GM21786 (cell line): ENCODE measurements around the gene KRT38.

Experiments
- ATAC-seq: cut with Tn5 transposase; IDR thresholded peaks from one replicate; pipeline ENCODE4 v1.9.1; 2021; ENCODE audit not compliant: unreplicated experiment

Gene KRT38

GRCh38 chr17:41440531-41441033, at the start of gene KRT38:
TSS of gene KRT38 (minus strand) at chr17:41440983. CDS start at chr17:41440921, 62 bp downstream.
- ATAC-seq: no peak

GRCh38 chr17:41489531-41489930, 48.7 kb upstream of the KRT38 start, which contains the start of gene KRT36:
TSS of gene KRT36 (minus strand) at chr17:41489910. CDS start at chr17:41489864, 46 bp downstream.
- no peak for ATAC-seq

- no peak for ATAC-seq
Measured at GRCh38 chr17:41486809-41487530, 46.2 kb upstream of the KRT38 start.

- no peak for ATAC-seq
Measured at GRCh38 chr17:41486316-41486715, 45.5 kb upstream of the KRT38 start.

GRCh38 chr17:41484920-41485904, 44.4 kb upstream of the KRT38 start:
- ATAC-seq: no peak

- ATAC-seq: no peak
Measured at GRCh38 chr17:41483991-41484826, 43.4 kb upstream of the KRT38 start.

GRCh38 chr17:41483531-41483930, 42.7 kb upstream of the KRT38 start:
- ATAC-seq: no peak

- ATAC-seq: no peak
Measured at GRCh38 chr17:41481036-41481435, 40.3 kb upstream of the KRT38 start, which contains the start of gene KRT35. TSS of gene KRT35 (minus strand) at chr17:41481151. CDS start at chr17:41481097, 54 bp downstream.

- ATAC-seq: no peak
Measured at GRCh38 chr17:41480581-41480980, 39.8 kb upstream of the KRT38 start.

GRCh38 chr17:41480136-41480535, 39.4 kb upstream of the KRT38 start:
- no peak for ATAC-seq

GRCh38 chr17:41478237-41478636, 37.5 kb upstream of the KRT38 start:
- no peak for ATAC-seq

- ATAC-seq: no peak
Measured at GRCh38 chr17:41476866-41477815, 36.4 kb upstream of the KRT38 start.

- no peak for ATAC-seq
Measured at GRCh38 chr17:41475421-41475820, 34.6 kb upstream of the KRT38 start.

GRCh38 chr17:41474863-41475262, 34.1 kb upstream of the KRT38 start:
- ATAC-seq: no peak

GRCh38 chr17:41468346-41468745, 27.6 kb upstream of the KRT38 start:
- ATAC-seq: no peak

- ATAC-seq: no peak
Measured at GRCh38 chr17:41467561-41467960, 26.8 kb upstream of the KRT38 start.

- ATAC-seq: no peak
Measured at GRCh38 chr17:41466988-41467387, 26.2 kb upstream of the KRT38 start, which contains the start of gene KRT32. TSS of gene KRT32 (minus strand) at chr17:41467386. CDS start at chr17:41467325, 61 bp downstream.

- no peak for ATAC-seq
Measured at GRCh38 chr17:41464682-41465081, 23.9 kb upstream of the KRT38 start.

GRCh38 chr17:41464173-41464572, 23.4 kb upstream of the KRT38 start:
- ATAC-seq: no peak
